Measurements from ENCODE around the gene CDNF. TPM values are rescaled to one million over a fixed set of nuclear protein-coding genes. Genes with fewer than 3 reads are reported as not detected.

Gene CDNF
- total RNA-seq, 1 experiment from 2014 or later, result 1.2 TPM

GRCh38 chr10:14837003-14837756 is 657 bp downstream of the CDNF start:
- Histone ChIP-seq H3K9me2 (replicated peaks; ENCODE audit: low read length) (no peaks in the 10 kb centered on the region), H3K9ac (ENCODE audit: low read length) (peak overlapping the region; percentile 81), H3K36me3 (ENCODE audit: low read depth, low read length) (peaks cover 13% of the 10 kb centered on the region; the same call in 1 of the 2 replicates), H3K4me2 (ENCODE audit: low read length) (peak overlapping the region; percentile 90), H3K27ac (ENCODE audit: low read length) (peak overlapping the region; percentile 35), H2AFZ (ENCODE audit: low read length) (peak overlapping the region; percentile 91), H3K9me3 (ENCODE audit: low read length) (no peaks in the 10 kb centered on the region), H4K20me1 (ENCODE audit: low read length) (peaks cover 3% of the 10 kb centered on the region; the same call in 1 of the 2 replicates), H3K79me2 (ENCODE audit: low read length) (peaks cover 32% of the 10 kb centered on the region), H3K4me1 (ENCODE audit: insufficient read depth, low read length) (peaks cover 6% of the 10 kb centered on the region; the same call in 1 of the 2 replicates), H3F3A (ENCODE audit: low read length, unreplicated experiment) (no peaks in the 10 kb centered on the region), H3K4me3 (ENCODE audit: low read length) (peak overlapping the region; percentile 88), H3K27me3 (ENCODE audit: low read length) (no peaks in the 10 kb centered on the region)
- CTCF ChIA-PET, result no interaction called here
- no peak for ATAC-seq
- DNase-seq, result no peak
- TF ChIP-seq CTCF (conservative IDR thresholded peaks at IDR 0.05; ENCODE audit: low read depth, low read length) (no peak), EZH2phosphoT487 (IDR thresholded peaks at IDR 0.05; ENCODE audit: borderline replicate concordance, low read length) (no peak), EZH2 (IDR thresholded peaks at IDR 0.05; ENCODE audit: low read length, unreplicated experiment) (no peak)
- TSS peak; percentile 53 for BruUV-seq (replicated peaks)
- intact Hi-C loops (cut with micrococcal nuclease), result loop anchor here (5.0 kb wide), 1 partner anchor 235 kb away; no protein-coding TSS in a partner anchor
- POLR2A ChIA-PET (ENCODE audit: unreplicated experiment), result interaction anchor here (0.6 kb wide), 1 partner anchor 278 kb away, joined by 6 read pairs; no protein-coding TSS in a partner anchor

DNA sequence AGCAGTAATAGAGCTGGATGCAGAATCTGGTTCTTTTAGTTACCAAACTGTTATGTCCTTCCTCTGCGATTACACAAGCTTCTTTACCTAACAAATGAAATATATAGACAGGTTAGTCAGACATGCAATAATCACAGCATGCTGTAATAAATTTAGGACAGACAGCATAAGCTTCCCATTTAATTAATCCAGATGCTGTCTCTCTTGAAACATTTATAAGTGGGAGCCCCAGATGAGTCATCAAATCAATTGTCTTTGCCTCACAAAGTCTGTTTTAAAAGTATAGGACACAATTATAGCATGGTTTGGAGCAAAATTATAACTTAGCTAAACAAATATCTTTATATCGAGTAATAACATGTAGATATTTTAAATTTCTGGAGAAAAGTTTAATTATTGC is 1.6 kb downstream of the CDNF start:
- peaks cover 9% of the 10 kb centered on the region; the same call in 1 of the 2 replicates for H3K36me3 ChIP-seq (ENCODE audit: low read depth, low read length)
- peaks cover 3% of the 10 kb centered on the region; the same call in 1 of the 2 replicates for H4K20me1 ChIP-seq (ENCODE audit: low read length)
- DNase-seq (no peak), ATAC-seq (no peak)
- H2AFZ ChIP-seq (ENCODE audit: low read length), result no peak overlapping the region
- no peak overlapping the region for H3K4me3 ChIP-seq (ENCODE audit: low read length)
- BruUV-seq (replicated peaks), result no TSS peak
- intact Hi-C loops (cut with micrococcal nuclease), result loop anchor here (5.0 kb wide), 1 partner anchor 234 kb away; no protein-coding TSS in a partner anchor
- no peaks in the 10 kb centered on the region for H3K27me3 ChIP-seq (ENCODE audit: low read length)
- H3F3A ChIP-seq (ENCODE audit: low read length, unreplicated experiment), result no peaks in the 10 kb centered on the region
- no peak for TF ChIP-seq EZH2 (IDR thresholded peaks at IDR 0.05; ENCODE audit: low read length, unreplicated experiment)
- TF ChIP-seq EZH2phosphoT487 (IDR thresholded peaks at IDR 0.05; ENCODE audit: borderline replicate concordance, low read length), result no peak
- no peak for TF ChIP-seq CTCF (conservative IDR thresholded peaks at IDR 0.05; ENCODE audit: low read depth, low read length)
- H3K9me3 ChIP-seq (ENCODE audit: low read length), result no peaks in the 10 kb centered on the region
- H3K27ac ChIP-seq (ENCODE audit: low read length), result no peak overlapping the region
- no peak overlapping the region for H3K4me2 ChIP-seq (ENCODE audit: low read length)
- H3K9me2 ChIP-seq (replicated peaks; ENCODE audit: low read length), result no peaks in the 10 kb centered on the region
- ChIA-PET CTCF (no interaction called here), POLR2A (ENCODE audit: unreplicated experiment) (interaction anchor here (0.5 kb wide), 1 partner anchor 12 kb away, joined by 3 read pairs; no protein-coding TSS in a partner anchor)
- H3K79me2 ChIP-seq (ENCODE audit: low read length), result peaks cover 28% of the 10 kb centered on the region
- no peak overlapping the region for H3K9ac ChIP-seq (ENCODE audit: low read length)
- peaks cover 6% of the 10 kb centered on the region; the same call in 1 of the 2 replicates for H3K4me1 ChIP-seq (ENCODE audit: insufficient read depth, low read length)

DNA sequence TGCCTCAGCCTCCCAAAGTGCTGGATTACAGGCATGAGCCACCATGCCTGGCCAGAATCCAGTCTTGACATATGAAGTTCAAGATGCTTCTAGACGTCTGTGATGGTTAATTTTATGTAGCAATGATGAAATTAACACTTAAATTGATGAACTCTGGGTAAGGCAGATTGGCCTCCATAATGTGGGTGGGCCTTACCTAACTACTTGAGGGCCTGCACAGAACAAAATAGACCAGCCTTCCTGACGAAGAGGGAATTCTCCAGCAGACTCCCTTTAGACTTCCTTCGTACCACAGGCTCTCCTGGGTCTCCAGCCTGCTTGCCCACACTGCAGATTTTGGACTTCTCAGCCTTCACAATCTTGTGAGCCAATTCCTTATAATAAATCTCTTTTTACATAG is 4.7 kb downstream of the CDNF start:
- Histone ChIP-seq H3K79me2 (ENCODE audit: low read length) (0 out of 2 replicates have a peak, but pooled peaks cover under 1% of the 10 kb centered on the region), H3F3A (ENCODE audit: low read length, unreplicated experiment) (no peaks in the 10 kb centered on the region), H3K36me3 (ENCODE audit: low read depth, low read length) (no peaks in the 10 kb centered on the region), H3K4me1 (ENCODE audit: insufficient read depth, low read length) (peaks cover 6% of the 10 kb centered on the region; the same call in 1 of the 2 replicates), H3K4me2 (ENCODE audit: low read length) (no peak overlapping the region), H4K20me1 (ENCODE audit: low read length) (no peaks in the 10 kb centered on the region), H3K9me2 (replicated peaks; ENCODE audit: low read length) (no peaks in the 10 kb centered on the region), H3K9ac (ENCODE audit: low read length) (no peak overlapping the region), H3K4me3 (ENCODE audit: low read length) (no peak overlapping the region), H3K27me3 (ENCODE audit: low read length) (no peaks in the 10 kb centered on the region), H3K27ac (ENCODE audit: low read length) (no peak overlapping the region), H2AFZ (ENCODE audit: low read length) (no peak overlapping the region), H3K9me3 (ENCODE audit: low read length) (no peaks in the 10 kb centered on the region)
- intact Hi-C loops (cut with micrococcal nuclease), result no loop called here
- DNase-seq (no peak), ATAC-seq (no peak)
- TF ChIP-seq EZH2 (IDR thresholded peaks at IDR 0.05; ENCODE audit: low read length, unreplicated experiment) (no peak), EZH2phosphoT487 (IDR thresholded peaks at IDR 0.05; ENCODE audit: borderline replicate concordance, low read length) (no peak)
- CTCF ChIA-PET, result no interaction called here
- POLR2A ChIA-PET (ENCODE audit: unreplicated experiment), result no interaction called here
- BruUV-seq (replicated peaks), result no TSS peak

Data from PC-3 (cell line).